Trophoblast cell (in vitro differentiated cells and primary cell): ENCODE results near the gene KCNAB1.
A peak's percentile ranks its signal among the peaks of the same experiment; 100 is the strongest.

Experiments used
- DNase-seq, 2 donors: peaks; one replicate each; pipeline ENCODE4 v3.0.0-alpha.2; 2016
- H2AFZ ChIP-seq: 2 replicates; pipeline ENCODE4 v1.6.1; 2013; ENCODE audit warnings: low read length, moderate library complexity, mild to moderate bottlenecking; ENCODE audit not compliant: insufficient read depth, poor library complexity
- H2AK5ac ChIP-seq: 2 replicates; pipeline ENCODE4 v1.6.1; 2013; ENCODE audit warnings: mild to moderate bottlenecking, low read length
- H2BK120ac ChIP-seq: 2 replicates; pipeline ENCODE4 v1.6.1; 2013; ENCODE audit warnings: low read length, mild to moderate bottlenecking, moderate library complexity; ENCODE audit not compliant: insufficient read depth, poor library complexity
- H2BK12ac ChIP-seq: 2 replicates; pipeline ENCODE4 v1.6.1; 2013; ENCODE audit warnings: mild to moderate bottlenecking, low read length, moderate library complexity
- H2BK5ac ChIP-seq: 2 replicates; pipeline ENCODE4 v1.6.1; 2013; ENCODE audit warnings: low read length, low read depth, moderate library complexity, mild to moderate bottlenecking; ENCODE audit not compliant: poor library complexity
- H3K14ac ChIP-seq: 2 replicates; pipeline ENCODE4 v1.6.1; 2013; ENCODE audit warnings: mild to moderate bottlenecking, low read length
- H3K18ac ChIP-seq: 2 replicates; pipeline ENCODE4 v1.6.1; 2013; ENCODE audit warnings: mild to moderate bottlenecking, low read length
- H3K23ac ChIP-seq: 2 replicates; pipeline ENCODE4 v1.6.1; 2013; ENCODE audit warnings: low read length
- H3K27ac ChIP-seq: 2 replicates; pipeline ENCODE4 v1.5.1; 2013; ENCODE audit warnings: low read depth, mild to moderate bottlenecking, inconsistent platforms, low read length, moderate library complexity
- H3K27me3 ChIP-seq: 2 replicates; pipeline ENCODE4 v1.6.1; 2013; ENCODE audit warnings: inconsistent platforms, mild to moderate bottlenecking, low read length, moderate library complexity; ENCODE audit not compliant: insufficient read depth
- H3K36me3 ChIP-seq, 2 experiments: 1 replicate in 1 of 2; 2 replicates in 1 of 2; pipeline ENCODE4 v1.6.1; 2013; ENCODE audit warnings: low read length in 2 of 2, mild to moderate bottlenecking in 2 of 2, moderate library complexity in 1 of 2; ENCODE audit not compliant: insufficient read depth in 2 of 2, control insufficient read depth in 1 of 2
- H3K4ac ChIP-seq: 2 replicates; pipeline ENCODE4 v1.6.1; 2013; ENCODE audit warnings: low read depth, mild to moderate bottlenecking, low read length, moderate library complexity
- H3K4me1 ChIP-seq, 2 experiments: 1 replicate in 1 of 2; 2 replicates in 1 of 2; pipeline ENCODE4 v1.6.1; 2013; ENCODE audit warnings: low read length in 2 of 2, mild to moderate bottlenecking in 2 of 2, moderate library complexity in 1 of 2; ENCODE audit not compliant: insufficient read depth in 2 of 2, control insufficient read depth in 1 of 2
- H3K4me2 ChIP-seq: 2 replicates; pipeline ENCODE4 v1.6.1; 2013; ENCODE audit warnings: inconsistent platforms, mild to moderate bottlenecking, low read length, moderate library complexity
- H3K4me3 ChIP-seq: 2 replicates; pipeline ENCODE4 v1.5.1; 2013; ENCODE audit warnings: mild to moderate bottlenecking, low read depth, low read length, inconsistent platforms
- H3K79me1 ChIP-seq: one replicate; pipeline ENCODE4 v1.6.1; 2013; ENCODE audit warnings: low read length
- H3K79me2 ChIP-seq: 2 replicates; pipeline ENCODE4 v1.6.1; 2013; ENCODE audit warnings: low read length, mild to moderate bottlenecking; ENCODE audit not compliant: control insufficient read depth, insufficient read depth, poor library complexity
- H3K9ac ChIP-seq: 2 replicates; pipeline ENCODE4 v1.6.1; 2013; ENCODE audit warnings: mild to moderate bottlenecking, low read length
- H3K9me3 ChIP-seq: 2 replicates; pipeline ENCODE4 v1.6.1; 2013; ENCODE audit warnings: low read depth, mild to moderate bottlenecking, control low read depth, inconsistent platforms, low read length; ENCODE audit not compliant: insufficient read depth
- H4K12ac ChIP-seq: 2 replicates; pipeline ENCODE4 v1.6.1; 2013; ENCODE audit warnings: low read depth, mild to moderate bottlenecking, low read length, moderate library complexity
- H4K8ac ChIP-seq: 2 replicates; pipeline ENCODE4 v1.6.1; 2013; ENCODE audit warnings: low read depth, mild to moderate bottlenecking, low read length, moderate library complexity
- H4K91ac ChIP-seq: one replicate; pipeline ENCODE4 v1.6.1; 2013; ENCODE audit warnings: low read depth, mild to moderate bottlenecking, low read length, moderate library complexity
- WGBS: extraction: QIAGEN DNeasy Blood & Tissue Kit; methylation state at CpG from one replicate; pipeline ENCODE4 v1.1.7; 2013; ENCODE audit warnings: missing lambda C conversion rate; ENCODE audit not compliant: insufficient read length, insufficient coverage; ENCODE audit errors: extremely low coverage; 5-methylcytosine and 5-hydroxymethylcytosine counted together

The KCNAB1 gene

DNA sequence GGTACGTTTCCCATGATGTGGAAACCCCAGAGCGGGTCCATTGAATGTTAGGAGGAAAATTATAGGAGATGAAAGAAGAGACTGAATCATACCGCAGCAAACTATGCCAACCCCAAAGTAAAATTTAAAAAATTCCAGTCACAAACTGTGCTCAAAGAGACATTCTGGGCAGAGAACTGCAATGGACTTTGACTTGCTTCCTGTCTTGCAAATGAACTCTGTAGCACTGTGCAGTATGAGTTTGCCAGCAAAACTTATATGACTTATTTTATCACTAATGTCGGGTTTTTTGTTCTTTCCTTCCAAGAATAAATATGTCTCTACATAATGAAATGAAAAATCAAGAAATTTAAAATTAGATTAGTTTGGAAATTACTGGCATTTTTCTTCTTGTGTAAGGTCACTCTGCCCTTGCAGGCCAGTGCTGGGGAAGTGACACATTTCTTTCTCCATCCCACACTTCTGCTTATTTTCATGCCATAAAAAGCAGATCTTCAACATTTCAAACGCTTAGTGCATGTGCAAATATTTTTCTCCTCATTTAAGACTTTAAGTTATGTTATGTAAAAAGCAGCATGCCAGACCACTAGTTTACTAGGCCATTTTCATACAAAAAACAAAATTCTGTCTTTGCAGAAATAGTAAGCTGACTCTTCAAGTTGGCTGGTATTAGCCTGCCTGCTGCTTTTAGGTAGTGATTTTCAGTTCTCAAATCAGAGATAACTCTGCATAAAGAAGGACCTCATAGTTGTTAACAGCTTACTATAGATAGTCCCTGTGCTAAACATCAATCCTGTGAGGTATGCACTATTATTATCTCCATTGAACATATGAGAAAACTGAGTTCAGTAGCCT is 466.8 kb downstream of the KCNAB1 start:
- Histone ChIP-seq H3K79me1 (no peaks in the 10 kb centered on the region), H2AFZ (no peak overlapping the region)
- no CpG with 5 or more reads among the region's 5 CpGs for WGBS

GRCh38 chr3:156587760-156588069 is 467.3 kb downstream of the KCNAB1 start:
- Histone ChIP-seq H3K36me3 (no peaks in the 10 kb centered on the region), H4K91ac (no peak overlapping the region), H3K27ac (no peak overlapping the region), H3K4me1 (no peaks in the 10 kb centered on the region), H4K12ac (no peak overlapping the region), H3K23ac (no peak overlapping the region), H4K8ac (no peak overlapping the region), H2AFZ (no peak overlapping the region), H2AK5ac (no peak overlapping the region), H3K14ac (no peak overlapping the region), H3K18ac (no peak overlapping the region), H2BK5ac (no peak overlapping the region), H3K4me3 (no peak overlapping the region), H3K79me1 (no peaks in the 10 kb centered on the region), H3K4me2 (no peak overlapping the region), H2BK120ac (no peak overlapping the region), H2BK12ac (no peak overlapping the region), H3K9ac (no peak overlapping the region), H3K27me3 (no peaks in the 10 kb centered on the region), H3K4ac (no peak overlapping the region), H3K9me3 (no peaks in the 10 kb centered on the region), H3K79me2 (no peaks in the 10 kb centered on the region)
- no peak for DNase-seq
- WGBS, result no CpG with 5 or more reads among the region's 1 CpG

More for the DNA sequence above, 466.8 kb downstream of the KCNAB1 start:
- peak in 1 of 2 donors; percentile 26 for DNase-seq
- no peak overlapping the region for H3K18ac ChIP-seq
- no peak overlapping the region for H3K4ac ChIP-seq
- no peaks in the 10 kb centered on the region for H3K79me2 ChIP-seq
- no peaks in the 10 kb centered on the region for H3K36me3 ChIP-seq
- H4K8ac ChIP-seq, result no peak overlapping the region
- no peak overlapping the region for H3K14ac ChIP-seq
- H3K27ac ChIP-seq, result no peak overlapping the region
- no peak overlapping the region for H4K91ac ChIP-seq
- no peak overlapping the region for H3K4me3 ChIP-seq
- no peak overlapping the region for H2BK120ac ChIP-seq
- no peaks in the 10 kb centered on the region for H3K9me3 ChIP-seq
- no peak overlapping the region for H3K23ac ChIP-seq
- no peak overlapping the region for H2AK5ac ChIP-seq
- H4K12ac ChIP-seq, result no peak overlapping the region
- H2BK5ac ChIP-seq, result no peak overlapping the region
- no peak overlapping the region for H3K9ac ChIP-seq
- no peak overlapping the region for H2BK12ac ChIP-seq
- H3K4me1 ChIP-seq, result no peaks in the 10 kb centered on the region
- H3K4me2 ChIP-seq, result no peak overlapping the region
- no peaks in the 10 kb centered on the region for H3K27me3 ChIP-seq
